DMS153 treated with DMSO at 0.1 percent for 48 hours (cell line): ENCODE measurements around the gene APBB2.
A peak's percentile ranks its signal among the peaks of the same experiment; 100 is the strongest.

Experiments
- DNase-seq: peaks from one replicate; lab custom pipeline; 2025; ENCODE audit not compliant: unreplicated experiment; lab: John Stamatoyannopoulos, UW

The APBB2 gene

DNA sequence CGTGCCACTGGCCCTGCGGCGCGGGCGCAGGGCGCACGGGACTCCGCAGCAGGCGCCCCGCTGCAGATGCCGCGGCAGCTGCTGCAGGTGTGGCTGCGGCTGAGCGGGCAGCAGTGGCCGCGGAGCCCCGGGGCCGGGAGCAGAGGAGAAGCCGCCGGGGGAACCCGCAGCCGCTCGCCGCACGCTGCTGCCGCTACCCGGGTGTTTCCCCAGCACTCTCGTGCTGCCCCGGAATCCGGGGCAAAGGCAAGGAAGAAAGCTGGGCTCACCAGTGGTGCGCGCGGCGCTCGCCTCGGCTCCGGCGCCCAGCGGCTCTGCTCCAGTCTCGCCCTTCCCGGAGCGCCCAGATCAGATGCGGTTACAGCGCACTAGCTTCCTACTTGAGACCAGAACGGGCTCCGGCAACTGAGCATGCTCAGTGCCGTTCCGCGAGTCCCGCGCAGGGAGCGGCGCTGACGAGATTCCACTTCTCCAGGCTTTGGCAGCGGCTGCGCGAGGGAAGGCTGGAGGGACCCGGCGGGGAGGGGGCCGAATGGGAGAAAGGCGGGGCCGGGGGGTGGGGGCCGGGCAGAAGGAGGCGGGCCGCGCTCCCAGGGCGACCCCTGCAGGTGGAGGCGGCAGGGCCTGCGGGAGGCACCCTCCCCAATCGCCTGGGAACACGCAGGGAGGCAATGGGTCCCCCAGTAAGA lies at the start of gene APBB2:
TSS of gene APBB2 (minus strand) at position 407 of the 689 bp plus-strand sequence. CDS start 181,288 bp downstream, outside the sequence.
- peak; percentile 75 for DNase-seq

DNA sequence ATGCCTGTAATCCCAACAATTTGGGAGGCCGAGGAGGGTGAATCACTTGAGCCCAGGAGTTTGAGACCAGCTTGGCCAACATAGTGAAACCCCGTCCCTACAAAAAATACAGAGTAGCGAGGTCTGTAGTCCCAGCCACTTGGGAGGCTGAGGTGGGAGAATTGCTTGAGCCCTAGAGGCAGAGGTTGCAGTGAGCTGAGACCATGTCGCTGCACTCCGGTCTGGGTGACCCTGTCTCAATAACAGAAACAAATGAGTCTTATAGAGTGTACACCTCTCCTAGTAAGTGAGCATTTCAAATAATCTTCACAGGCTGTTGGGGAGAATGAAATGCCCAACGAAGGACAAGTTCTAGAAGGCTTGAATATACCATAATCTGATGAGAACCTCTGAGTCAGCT lies 47.9 kb upstream of the APBB2 start:
- no peak for DNase-seq

GRCh38 chr4:41260116-41260733 lies 45.9 kb upstream of the APBB2 start:
- no peak for DNase-seq

- peak; percentile 1 for DNase-seq
Observed at GRCh38 chr4:41258783-41259182, 44.4 kb upstream of the APBB2 start.

GRCh38 chr4:41257906-41258305 lies 43.6 kb upstream of the APBB2 start:
- DNase-seq = no peak

- DNase-seq = no peak
Observed at GRCh38 chr4:41257257-41257901, 43.0 kb upstream of the APBB2 start.

GRCh38 chr4:41256740-41257256 lies 42.5 kb upstream of the APBB2 start, which contains the start of gene UCHL1:
TSS of gene UCHL1 (plus strand) at chr4:41256928. CDS start at chr4:41256977, 49 bp downstream.
- peak; percentile 60 for DNase-seq

DNA sequence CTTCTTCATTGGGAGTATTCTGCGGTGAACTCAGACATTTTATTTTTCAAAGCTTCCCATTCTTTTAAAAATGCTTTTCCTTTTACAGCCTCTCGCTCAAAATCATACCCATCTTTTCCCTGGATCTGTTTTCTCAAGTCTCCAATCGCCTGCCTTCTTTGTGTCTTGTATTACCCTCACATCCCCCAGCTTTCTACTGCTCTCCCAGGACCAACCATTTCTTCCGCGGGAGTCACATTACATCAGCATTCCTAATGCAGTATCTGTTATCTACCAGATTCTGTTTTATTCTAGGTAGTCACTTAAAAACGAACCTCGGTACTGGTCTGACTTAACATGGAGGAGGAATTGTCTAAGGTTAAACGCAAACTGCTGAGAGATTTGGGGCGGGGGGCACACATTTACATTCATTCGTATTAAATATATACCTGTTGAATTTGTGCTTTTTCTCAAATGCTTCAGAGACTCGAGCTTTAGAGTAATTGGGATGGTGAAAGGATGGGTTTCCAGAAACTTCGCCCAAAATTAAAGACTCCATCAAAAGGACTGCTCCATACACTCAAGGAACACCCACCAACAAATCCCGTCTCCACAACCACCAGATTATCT lies 41.9 kb upstream of the APBB2 start:
- peak; percentile 14 for DNase-seq

DNA sequence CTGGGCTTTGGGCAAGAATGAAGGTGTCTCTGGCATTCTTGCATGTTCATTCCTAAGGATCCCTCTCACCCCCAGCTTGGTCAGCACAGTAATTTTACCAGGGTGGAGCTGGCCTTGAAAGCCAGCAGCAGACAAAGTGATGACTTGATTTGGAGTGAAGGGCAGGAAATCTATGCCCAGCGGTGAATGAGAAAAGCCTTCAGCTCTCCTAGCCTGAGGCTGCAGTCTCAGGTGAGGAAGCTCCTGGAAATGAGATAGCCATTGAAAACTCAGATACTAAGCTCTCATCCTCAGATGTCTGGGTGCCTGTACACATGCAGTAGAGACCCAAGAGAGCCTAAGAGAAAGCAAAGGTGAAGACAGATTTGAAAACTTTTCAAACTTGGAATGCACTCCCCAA lies 31.6 kb upstream of the APBB2 start:
- DNase-seq = no peak

DNA sequence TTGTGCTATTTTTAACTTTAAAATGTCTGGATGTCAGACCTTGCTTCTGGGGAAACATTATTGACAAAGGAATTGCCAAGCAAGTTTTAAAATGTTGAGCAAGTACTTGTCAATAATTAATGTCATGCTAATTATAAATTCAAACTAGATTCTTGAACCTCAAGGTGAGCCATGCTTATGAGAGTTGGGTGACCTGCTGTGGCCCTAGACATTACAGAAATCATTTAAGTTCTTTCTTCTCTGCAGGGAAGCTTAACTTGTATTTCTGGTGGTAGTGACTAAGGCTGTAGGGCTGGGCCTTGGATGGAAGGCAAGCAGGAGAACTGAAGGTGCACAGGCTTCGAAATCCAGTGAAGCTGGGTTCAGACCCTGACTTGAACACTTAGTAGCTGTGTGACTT lies 27.6 kb upstream of the APBB2 start:
- no peak for DNase-seq

GRCh38 chr4:41236508-41236907 lies 22.2 kb upstream of the APBB2 start:
- no peak for DNase-seq

DNA sequence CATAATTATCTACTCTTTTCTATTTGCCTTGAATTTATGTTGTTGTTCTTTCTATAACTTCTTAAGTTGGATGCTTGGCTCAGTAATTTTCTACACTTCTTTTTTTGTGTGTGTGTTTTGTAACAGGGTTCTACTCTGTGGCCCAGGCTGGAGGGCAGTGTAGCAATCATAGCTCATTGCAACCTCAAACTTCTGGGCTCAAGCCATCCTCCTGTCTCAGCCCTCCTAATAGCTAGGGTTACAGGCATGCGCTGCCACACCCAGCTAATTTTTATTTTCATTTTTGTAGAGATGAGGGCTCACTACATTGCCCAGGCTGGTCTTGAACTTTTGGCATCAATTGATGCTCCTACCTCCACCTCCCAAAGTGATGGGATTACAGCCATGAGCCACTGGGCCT lies 21.7 kb upstream of the APBB2 start:
- DNase-seq = no peak

GRCh38 chr4:41232856-41233255 lies 18.5 kb upstream of the APBB2 start:
- no peak for DNase-seq

DNA sequence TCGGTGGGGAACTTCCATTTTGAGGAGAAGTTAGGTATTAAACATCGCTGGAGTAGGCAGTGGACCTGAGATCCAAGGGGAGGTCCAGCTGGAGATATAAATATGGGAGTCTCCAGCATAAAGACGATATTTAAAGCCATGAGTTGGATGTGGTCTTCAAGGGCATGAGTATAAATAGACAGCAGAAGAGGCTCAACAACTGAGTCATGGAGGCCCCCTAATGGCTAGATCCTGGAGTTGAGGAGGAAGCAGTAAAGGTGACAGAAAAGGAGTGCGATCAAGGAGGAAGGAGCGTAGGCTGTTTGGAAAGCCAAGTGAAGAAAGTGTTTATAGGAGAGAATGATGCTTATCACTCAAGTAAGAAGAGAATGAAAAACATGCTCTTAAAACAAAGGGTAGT lies 18.1 kb upstream of the APBB2 start:
- DNase-seq = no peak

GRCh38 chr4:41227902-41228301 lies 13.6 kb upstream of the APBB2 start:
- no peak for DNase-seq

GRCh38 chr4:41221850-41222645 lies 7.7 kb upstream of the APBB2 start:
- DNase-seq = no peak

DNA sequence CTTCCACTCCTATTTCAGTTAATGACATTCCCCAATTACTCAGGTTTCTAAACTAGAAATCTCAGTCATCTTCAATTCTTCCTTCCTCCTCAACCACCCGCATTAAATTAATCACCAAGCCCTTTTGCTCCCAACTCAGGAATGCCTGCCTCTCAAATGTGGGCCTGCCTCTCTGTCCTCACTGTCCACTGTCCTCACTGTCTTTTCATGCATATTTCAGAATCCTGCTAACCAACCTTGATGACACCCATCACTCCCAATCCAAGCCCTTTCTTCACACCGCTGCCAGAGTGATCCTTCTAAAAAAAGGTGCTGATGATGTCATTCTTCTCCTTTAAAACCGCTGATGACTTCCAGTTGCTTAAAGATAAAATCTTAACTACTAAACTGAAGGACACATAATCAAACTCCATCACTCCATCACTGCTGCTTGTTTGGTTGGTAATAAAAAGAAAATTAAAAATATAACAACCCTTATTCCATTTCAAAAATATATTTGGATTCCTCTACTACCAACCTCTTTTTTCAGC lies 5.1 kb upstream of the APBB2 start:
- no peak for DNase-seq

DNA sequence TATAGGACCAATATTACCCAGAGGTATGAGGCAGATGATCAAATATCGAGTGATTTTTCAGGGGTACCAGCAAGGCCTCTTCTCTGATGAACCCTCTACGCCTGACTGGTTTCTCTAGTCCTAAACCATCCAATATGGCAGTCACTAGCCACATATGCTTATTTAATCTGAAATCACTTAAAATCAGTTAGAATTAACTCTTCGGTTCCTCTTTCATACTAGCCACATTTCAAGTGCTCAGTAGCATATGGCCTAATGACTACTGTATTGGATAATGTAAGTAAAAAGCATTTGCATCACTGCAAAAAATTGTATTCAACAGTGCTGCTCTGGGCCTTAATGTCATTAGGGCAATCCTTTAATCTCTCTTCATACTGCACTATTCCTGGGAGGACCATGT lies 4.4 kb upstream of the APBB2 start:
- DNase-seq = no peak

DNA sequence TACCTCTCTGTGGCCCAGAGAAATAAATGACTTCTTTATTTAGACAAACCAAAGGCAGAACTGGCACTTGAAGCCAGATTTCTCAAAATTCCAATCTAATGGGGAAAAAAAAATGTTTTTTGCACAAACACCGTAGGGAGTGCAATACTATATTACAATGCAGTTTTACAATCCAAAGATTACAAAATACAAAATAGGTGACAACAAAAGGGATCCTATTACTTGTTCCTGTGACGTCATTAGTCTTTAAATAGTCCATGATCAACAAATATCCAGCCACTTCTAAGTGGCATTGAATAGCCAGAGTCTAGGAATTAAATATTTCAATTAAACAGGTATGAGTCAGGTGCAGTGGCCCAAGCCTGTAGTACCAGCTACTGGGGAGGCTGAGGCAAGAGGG lies 3.0 kb upstream of the APBB2 start:
- no peak for DNase-seq

GRCh38 chr4:41217020-41217333 lies 2.6 kb upstream of the APBB2 start:
- no peak for DNase-seq
